MM.1S (cell line): ENCODE results near the gene TXN.

ENCODE experiments used
- EZH2 ChIP-seq: fragments of 300-600 bp; sonication (generic); optimal IDR thresholded peaks from 2 replicates; pipeline ENCODE3; 2017; ENCODE audit warnings: low read depth, mild to moderate bottlenecking, antibody characterized with exemption, low read length, mixed read lengths
- TF ChIP-seq, protein P1 (sequence below): fragments of 300-600 bp; sonication (generic); IDR thresholded peaks from 2 replicates; pipeline ENCODE4 v1.5.1; 2016; ENCODE audit warnings: antibody characterized with exemption, low read length, mixed read lengths

DNA sequence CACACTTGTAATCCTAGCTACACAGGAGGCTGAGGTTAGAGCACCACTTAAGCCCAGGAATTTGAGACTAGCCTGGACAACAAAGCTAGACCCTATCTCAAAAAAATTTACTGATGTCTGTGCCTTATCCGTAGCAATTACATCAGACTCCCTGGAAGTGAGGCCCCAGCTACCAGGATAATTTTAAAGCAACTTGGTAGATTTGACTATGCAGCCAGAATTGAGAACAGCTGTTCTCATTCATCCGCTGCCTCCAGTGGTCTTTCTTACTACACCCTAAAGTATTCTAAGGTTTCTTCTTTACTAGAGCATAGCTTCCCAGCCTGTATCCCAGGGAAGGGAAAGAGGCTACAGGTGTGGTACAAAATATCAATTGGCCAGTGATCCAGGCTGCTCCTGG lies 28.0 kb downstream of the TXN start:
- no peak for TF ChIP-seq EZH2
- TF ChIP-seq, protein P1, sequence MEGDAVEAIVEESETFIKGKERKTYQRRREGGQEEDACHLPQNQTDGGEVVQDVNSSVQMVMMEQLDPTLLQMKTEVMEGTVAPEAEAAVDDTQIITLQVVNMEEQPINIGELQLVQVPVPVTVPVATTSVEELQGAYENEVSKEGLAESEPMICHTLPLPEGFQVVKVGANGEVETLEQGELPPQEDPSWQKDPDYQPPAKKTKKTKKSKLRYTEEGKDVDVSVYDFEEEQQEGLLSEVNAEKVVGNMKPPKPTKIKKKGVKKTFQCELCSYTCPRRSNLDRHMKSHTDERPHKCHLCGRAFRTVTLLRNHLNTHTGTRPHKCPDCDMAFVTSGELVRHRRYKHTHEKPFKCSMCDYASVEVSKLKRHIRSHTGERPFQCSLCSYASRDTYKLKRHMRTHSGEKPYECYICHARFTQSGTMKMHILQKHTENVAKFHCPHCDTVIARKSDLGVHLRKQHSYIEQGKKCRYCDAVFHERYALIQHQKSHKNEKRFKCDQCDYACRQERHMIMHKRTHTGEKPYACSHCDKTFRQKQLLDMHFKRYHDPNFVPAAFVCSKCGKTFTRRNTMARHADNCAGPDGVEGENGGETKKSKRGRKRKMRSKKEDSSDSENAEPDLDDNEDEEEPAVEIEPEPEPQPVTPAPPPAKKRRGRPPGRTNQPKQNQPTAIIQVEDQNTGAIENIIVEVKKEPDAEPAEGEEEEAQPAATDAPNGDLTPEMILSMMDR, result no peak
